Measurements from ENCODE around the gene KRTAP12-1.

Gene KRTAP12-1

DNA sequence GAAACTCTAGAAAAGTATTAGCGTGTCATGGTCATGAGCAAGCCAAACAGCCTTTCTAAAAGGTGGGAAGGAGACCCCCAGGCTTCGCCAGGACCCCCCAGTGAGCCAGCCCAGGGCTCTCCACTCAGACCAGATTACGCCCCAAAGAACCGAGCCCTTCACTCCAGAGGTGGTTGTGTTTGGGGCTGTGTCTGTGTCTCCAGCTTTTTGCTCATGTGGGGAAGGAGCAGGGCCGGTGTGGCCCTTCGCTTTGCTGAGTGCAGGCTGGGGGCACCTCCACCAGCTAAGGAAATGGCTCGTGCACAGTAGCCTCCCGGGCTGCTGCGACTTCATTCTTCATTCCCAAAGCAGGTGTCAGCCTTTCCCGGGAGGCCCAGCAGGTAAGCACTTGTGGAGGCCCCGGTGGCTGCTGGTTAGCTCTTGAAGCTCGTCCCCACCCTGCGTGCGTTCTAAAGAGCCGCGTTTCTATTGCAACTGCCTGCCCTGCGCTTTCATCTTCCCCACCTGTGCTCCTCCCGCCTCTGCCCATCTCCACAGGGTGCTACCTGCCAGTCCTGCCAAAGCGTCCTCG is 28.9 kb upstream of the KRTAP12-1 start:
- DNase-seq, result peak; percentile 97

DNA sequence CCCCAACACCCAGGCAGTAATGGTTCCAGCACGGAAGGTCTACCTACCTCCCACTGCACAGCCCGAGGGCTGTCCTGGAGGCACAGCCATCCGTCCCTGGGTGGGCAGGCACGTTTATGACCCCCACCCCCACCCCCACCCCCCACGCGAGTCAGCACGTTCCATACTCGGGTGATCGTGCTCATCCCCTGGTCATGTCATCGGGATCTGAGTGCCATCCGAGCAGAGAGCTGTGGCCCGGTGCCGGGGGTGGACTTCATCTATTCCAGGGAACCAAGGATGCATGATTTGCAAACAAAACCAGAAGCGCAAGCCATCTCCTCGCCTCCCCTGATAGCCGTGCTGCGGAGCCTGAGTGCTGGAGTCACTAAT is 28.3 kb upstream of the KRTAP12-1 start:
- no peak for DNase-seq

DNA sequence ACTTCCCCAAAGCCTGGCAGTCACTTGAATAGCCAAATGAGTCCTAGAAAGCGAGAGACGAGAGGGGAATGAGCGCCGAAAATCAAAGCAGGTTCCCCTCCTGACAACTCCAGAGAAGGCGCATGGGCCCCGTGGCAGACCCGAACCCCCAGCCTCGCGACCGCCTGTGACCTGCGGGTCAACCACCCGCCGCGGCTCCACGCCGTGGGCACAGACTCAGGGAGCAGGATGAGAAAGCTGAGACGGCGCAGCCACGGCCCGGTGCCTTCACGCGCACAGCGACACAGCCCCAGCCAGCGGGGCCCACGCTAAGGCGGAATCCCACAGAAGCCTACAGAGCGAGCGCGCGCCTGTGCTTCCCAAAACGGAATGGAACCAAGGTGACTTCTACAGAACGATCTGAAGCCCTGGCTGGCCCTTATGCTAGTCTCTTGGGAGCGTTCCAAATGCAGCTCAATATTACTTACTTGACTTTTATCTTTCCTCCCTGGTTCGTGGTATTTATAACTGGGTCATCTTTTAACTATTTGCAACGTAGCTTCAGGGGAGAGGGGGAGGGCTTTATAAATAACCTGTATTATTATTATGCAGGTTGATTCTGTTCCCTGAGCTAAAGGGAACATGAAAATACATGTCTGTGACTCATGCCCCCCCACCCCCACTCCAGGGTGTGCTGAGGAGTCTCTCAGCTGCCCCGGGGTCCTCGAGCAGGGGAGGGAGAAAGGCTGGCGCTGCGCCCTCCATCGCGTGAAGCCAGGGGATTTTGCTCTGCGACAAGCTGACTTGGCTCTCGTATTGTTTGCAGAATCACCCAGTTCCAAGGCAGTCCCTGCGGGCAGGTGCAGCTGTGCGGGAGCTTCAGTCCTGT is 27.7 kb upstream of the KRTAP12-1 start:
- DNase-seq, result peak; percentile 38

DNA sequence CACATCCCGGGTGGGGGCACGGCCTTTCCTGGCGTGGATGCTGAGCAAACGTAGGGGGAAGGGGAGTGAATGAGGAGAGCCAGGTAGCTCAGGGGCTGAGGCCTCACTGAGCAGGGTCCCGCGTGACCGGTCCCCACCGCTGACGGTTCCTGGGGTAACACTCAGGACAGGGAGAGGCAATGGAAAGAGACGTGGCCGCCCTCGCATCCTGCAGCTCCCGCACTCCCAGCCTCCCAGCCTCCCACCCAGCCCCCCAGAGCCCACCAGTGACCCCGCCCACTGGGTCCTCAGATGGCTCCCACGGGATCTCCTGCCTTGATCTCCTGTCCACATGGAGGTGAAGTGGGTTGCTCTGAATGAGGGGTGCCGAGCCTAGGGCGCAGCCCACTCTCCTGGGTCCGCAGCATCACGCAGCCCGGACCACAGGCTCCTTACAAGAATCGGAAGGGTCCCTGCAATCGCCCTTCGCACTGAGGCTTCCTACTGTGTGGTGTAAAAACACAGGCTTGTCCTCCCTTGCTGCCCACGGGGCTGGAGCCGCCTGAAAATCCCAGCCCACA is 27.0 kb upstream of the KRTAP12-1 start:
- no peak for DNase-seq

DNA sequence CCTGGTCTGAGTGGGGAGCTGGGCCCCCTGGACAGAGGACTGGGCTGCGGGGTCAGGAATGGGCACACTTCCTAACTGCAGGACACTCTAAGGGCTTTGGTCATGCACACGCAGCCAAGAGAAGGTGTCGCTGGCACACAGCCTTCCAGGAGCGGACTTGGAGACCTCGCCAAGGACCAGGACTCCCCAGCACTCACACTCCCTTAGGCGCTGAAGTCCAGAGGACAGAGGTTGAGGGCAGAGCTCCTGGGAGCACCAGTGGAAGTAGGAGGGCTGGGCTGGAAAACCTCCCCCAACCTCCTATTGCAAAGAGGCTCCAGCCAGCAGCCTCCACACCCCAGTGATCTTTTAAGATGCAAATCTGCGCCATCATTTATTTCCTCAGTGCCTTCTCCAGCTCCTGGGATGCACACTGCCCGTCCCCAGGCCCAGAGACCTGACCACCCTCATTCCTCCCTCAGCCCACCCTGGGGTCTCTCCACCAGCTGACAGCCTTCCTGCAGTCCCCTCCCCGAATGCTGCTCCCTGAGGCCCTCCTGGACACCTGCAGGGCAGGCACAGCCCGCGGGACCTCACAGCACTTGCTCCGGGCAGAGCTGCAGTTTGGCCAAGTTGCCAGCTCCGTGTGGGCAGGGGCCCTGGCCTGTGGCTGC is 26.4 kb upstream of the KRTAP12-1 start:
- DNase-seq, result no peak

DNA sequence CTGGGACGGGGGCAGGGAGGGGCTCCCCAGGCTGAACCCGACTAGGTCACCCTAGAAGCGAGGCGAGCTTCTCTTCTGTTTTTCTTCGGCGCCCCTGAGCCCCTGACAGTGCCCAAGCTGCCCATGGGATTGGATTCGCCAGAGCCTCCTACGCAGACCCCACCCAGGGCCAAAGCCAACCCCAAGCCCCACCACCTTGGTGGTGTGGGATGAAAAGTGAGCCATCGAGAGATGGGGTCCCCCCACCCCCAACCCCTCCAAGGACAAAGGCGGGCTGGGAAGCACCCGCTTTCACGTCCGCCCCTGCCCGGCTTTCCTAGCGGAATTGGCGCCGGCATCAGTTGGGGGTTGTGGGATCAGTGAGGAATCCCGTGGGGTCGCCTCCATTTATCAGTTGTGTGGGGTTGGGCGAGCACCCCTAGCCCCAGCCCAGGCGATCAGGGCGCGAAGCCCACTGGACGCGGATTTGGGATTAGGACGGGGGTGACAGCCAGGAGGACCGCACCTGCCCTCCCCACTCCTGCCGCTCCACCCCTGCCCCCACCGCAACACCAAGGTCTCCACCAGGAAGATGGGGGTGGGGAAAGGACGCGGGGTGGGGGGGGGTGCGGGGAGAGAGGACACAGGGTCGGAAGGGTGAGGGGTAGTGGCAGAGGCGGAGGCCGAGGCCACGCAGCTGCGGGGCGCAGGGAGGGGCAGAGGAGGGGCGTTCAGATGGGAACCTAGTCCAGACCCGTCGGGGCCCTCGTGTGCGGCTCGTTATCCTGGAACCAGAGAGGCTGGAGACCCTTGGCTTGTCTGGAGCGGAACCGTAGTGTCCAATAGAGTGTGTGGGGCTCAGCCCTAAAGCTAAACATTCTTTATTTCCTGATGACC is 25.0 kb upstream of the KRTAP12-1 start:
- no peak for DNase-seq

DNA sequence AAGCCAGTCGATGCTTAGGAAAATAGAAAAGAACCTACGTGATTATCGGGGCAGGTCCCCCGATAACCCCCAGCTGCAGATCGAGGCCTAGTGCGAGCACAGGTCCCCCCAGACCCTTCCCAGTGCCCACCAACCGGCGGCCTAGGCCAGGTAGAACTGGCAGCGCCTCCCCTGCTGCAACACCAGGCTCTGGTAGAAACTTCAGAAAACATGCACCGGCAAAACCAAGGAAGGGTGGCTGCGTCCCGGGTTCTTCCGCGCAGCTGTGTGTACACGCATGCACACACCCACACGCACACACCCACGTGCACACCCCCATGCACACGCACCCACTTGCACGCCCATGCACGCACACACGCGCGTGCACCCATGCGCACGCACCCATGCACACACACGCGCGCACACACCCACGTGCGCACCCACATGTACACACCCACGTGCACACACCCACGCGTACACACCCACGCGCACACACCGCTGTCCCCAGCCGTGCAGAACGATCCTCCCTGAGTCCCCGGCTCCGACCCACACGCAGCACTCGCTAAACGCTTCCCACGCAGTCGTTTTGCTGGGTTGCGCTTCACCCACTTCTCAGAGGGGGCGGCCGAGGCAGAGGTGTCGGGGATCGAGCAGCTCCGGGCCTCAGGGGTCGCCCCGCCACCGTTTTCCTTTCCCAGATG is 24.2 kb upstream of the KRTAP12-1 start:
- DNase-seq, result no peak

DNA sequence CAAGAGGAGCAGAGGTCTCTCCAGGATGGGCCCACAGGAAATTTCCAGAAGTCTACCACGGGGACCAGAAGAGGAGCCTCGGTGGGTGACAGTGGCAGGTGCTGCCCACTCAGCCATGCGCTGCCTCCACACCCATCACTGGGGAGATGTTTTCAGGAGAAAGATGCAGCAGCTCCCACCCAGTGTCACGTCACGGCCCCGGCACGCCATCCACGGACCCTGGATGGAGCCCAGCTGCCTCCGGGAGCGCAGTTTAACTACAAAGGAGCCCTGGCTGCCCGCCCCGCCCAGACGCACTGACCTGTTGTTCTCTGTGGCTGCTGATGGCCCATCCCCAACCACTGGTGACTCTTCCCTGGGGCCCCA is 22.7 kb upstream of the KRTAP12-1 start:
- no peak for DNase-seq

DNA sequence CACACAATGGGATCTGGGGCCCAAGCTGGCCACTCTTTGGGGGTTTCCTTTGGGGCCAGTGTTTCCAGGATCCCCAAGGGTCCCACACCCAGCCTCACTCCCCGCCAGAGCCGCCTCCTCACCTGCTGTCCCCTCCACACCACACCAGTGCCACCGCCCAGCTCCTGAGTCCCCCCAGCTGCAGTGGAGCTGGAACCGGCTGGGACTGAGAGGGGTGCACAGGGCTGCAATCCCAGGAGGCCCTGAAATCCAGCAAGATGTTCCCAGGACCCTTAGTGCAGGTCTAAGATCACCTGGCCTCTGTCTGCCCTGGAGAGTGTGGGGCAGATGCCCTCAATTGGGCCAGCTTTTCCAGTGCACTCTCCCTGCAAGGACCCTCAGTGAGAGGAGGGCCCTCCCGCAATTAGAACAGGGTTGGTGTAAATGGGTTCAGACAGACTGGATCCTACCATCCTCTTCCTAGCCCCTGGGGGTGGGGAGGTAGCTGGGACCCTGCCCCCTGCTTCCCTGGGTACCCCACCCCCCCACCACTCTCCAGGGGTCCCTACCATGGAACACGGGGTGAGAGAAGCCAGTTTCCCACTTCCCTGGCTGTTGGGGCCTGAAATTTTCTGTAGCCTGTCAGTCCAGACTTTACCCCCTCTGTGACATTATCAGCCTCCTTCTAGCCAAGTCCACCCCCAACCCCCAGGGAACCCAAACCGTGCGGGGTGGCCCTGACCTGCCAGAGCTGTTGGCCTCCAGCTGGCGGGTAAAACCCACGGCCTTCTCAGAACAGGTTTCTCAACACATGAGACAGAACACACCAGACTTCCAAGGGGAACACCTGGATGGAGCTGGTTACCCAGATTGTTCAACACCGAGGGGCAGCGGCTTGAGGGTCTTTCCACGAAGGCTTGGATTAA is 22.0 kb upstream of the KRTAP12-1 start:
- no peak for DNase-seq

DNA sequence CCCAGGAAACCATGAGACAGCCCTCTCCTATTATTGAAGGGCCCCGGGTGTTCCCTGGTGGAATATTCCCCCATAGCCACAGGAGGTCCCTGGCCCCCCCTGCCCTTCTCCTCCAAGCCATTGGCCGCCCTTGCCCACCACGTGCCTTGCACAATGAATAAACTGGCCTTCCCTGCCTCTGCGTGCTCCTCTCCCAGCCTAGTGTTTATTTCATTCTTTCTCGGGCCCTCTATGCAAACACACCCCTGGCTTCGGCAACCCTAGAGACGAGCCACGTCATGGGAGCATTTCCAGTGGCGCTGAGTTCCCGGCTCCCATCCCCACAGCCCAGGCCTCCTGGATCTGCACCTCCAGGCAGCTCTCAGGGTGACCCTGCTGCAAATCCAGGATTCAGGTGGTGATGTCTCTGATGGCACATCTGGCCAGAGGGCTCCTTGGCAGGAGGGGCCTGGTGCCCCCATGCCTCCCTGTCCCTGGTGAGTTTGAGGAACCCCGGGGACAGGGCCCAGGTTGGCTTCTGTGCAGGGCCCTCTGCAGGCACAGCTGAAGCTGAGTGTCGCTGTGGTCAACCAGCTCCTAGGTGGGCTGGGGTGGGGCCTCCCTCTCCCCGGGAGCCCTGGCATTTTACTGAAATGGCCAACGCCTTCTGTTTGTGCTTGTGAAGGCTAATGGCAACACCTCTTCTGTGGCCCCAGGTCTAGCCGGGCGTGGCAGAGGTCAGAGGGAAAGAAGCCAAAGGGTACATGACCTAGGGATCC is 21.2 kb upstream of the KRTAP12-1 start:
- no peak for DNase-seq

DNA sequence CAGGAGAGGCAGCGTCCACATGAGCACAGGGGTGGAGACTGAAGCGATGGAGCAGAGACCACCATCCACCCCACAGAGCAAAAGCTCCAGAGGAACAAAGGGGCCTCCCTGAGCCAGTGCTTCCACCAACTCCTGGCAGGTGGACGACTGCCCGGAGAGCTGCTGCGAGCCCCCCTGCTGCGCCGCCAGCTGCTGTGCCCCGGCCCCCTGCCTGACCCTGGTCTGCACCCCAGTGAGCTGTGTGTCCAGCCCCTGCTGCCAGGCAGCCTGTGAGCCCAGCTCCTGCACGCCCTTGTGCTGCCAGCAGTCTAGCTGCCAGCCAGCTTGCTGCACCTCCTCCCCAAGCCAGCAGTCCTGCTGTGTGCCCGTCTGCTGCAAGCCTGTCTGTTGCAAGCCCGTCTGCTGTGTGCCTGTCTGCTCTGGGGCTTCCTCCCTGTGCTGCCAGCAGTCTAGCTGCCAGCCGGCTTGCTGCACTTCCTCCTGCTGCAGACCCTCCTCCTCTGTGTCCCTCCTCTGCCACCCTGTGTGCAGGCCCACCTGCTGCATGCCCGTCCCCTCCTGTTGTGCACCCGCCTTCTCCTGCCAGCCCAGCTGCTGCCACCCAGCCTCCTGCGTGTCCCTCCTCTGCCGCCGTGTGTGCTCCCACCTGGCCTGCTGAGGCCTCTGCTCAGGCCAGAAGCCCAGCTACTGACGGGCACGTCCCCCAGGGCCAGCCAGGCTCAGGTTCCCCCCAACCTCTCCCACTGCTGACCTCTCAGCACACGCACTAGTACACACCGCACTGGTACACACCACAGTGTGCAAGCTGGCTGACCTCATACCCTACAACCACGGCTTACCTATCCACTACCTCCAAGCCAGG is 20.4 kb upstream of the KRTAP12-1 start:
- no peak for DNase-seq

DNA sequence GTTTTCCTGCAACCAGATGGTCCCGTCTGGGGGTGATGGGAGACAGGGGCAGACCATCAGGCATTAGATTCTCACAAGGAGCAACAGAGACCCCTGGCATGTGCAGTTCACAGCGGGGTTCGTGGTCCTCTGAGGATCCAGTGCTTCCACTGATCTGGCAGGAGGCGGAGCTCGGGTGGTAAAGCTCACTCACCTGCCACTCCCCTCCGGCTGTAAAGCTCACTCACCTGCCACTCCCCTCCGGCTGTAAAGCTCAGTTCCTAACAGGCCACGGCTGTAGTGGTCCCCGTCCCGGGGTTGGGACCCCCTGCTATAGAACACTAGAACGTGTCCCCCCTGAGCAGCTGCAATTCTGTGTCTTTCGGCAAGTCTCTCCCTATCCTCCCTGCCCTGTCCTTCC is 19.6 kb upstream of the KRTAP12-1 start:
- DNase-seq, result no peak

DNA sequence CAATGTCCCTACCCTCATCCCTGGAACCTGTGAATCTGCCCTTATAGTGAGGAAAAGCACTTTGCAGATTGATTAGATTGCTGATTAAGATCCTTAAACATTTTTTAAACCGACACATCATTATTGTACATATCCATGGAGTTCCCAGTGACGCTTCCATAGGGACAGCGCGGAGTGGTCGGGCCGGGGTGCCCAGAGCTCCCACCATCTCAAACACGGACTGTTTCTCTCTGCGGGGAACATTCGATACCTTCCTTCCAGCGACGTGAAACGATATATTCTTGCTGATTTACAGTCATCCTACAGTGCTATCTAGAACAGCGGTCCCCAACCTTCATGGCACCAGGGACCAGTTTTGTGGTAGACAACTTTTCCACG is 19.0 kb upstream of the KRTAP12-1 start:
- no peak for DNase-seq

DNA sequence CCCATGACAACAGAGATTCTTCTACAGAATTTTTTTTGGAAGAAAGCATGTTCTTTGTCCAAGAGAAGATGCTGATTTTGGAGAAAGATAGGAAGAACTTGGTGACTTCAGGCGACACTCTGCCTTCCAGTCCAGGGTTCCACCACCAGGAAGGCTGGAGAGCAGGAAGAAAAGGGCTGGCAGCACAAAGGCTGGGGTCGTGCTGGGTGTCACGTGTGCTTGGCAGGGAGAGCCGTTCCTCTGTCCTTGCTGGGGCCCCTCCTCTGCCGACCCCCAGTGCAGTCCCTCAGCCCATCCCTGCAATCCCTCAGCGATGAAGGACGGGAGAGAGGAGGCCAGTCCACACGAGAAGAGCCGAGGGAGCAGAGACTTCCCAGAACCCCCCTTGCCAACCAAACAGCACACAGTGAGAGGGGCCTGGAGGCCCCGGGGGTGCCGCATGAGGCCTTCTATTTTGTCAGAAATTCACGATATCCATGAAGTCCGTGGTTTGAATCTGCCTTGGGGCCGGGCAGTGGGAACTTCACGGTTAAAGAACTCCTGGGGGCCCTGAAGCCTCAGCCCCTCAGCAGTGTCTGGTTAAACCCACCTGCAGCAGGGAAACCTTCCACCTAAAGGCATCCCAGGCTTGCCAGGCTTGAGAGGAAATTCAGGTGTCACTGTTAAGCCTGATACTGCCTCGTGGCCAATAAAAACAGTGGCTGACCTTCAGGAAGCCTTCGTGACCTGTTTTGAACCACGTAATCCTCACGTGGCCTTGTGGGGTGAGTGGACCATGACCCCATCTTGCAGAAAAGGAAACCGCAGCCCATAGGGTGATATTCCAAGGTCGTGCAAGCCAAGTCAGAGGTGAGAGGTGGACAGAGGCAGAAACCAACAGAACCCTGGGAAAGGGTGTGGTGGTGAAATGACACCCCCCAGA is 18.4 kb upstream of the KRTAP12-1 start:
- DNase-seq, result no peak

DNA sequence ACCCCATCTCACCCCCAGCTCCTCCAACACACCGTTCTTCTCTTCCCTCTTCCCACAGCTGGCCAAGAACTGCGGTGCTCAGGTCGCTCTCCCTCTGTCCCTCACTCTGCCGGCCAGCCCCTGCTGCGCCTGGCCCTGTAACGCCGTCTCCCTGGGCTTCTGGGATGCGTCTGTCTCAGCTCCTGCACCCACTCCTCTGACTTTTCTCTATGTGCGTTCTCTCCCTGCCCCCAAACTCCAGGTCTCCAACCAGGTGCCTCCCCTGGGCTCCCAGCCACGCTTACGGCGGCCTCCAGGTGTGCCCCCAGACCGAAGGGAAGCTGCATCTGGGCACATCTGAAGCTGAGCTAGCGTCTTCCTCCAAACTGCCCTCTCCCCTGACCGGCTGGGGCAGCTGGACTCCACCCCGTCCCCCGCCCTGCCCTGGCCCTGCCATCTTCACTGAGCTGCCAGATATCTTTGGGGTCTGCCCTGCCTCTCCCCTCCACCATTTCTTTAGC is 17.6 kb upstream of the KRTAP12-1 start:
- no peak for DNase-seq

DNA sequence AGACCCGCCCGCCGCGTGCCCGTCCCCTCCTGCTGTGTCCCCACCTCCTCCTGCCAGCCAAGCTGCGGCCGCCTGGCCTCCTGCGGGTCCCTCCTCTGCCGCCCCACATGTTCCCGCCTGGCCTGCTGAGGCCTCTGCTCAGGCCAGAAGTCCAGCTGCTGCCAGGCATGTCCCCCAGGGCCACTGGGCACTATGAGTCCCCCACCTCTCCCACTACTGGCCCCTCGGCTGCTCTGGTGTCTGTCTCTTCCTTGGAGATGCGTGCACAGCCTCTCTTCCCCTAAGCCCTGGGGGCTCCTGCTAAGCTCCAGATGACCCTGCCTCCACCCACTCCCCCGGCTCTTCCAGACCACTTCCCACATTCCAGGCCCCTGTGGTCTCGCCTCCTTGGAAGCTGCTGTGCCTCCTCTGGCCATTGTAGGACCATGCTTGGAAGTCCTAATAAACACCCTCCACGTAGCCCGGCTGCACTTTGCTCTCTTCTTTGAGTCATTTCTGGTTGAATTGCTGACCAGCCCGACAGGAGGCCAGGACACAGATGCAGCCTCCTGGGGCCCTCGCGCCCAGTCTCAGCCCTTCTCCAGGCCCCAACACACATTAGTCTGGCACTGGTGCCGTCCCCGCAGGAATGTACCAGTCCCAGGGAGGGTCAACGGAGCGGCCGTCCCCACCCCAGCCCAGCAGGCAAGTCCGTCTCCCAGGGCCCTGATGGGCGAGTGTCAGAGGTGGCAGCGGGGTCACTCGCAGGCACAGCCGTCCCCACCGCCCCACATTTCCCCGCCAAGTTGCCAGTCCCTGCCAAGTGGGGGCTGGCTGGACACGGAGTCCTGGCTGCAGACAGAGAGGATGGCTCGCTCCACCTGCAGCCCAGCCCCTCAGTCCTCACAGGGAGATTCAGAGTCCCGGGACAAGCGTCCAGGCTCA is 16.1 kb upstream of the KRTAP12-1 start:
- DNase-seq, result no peak
